SK-MEL-5 (cell line): ENCODE measurements around the gene CECR2. TPM values are rescaled to one million over a fixed set of nuclear protein-coding genes. Genes with fewer than 3 reads are reported as not detected.
"Not testable (repeated sequence)": the region's sequence is repeated elsewhere in the genome, so short reads cannot be mapped to it uniquely, and the experiment has no call there.

ENCODE experiments used
- DNase-seq: peaks from one replicate; pipeline ENCODE4 v3.0.0-alpha.2; 2016; ENCODE audit warnings: low read depth, low spot score
- in situ Hi-C: cut with HindIII; loops from 2 replicates; pipeline ENCODE4 v1.10.0; 2016; ENCODE audit warnings: low sequenced_read_pairs, high pct_unique_total_duplicates, low pct_unique_long_range_greater_than_20kb
- total RNA-seq: library from RNA; depleted of rRNA; stranded (reverse); fragments of >200 nt; shearing (Covaris generic); gene quantifications from 2 replicates; pipeline ENCODE4 v1.2.3, GENCODE V29; 2014

Gene CECR2
- total RNA-seq, 1 experiment from 2014 or later, result 4.8 TPM

DNA sequence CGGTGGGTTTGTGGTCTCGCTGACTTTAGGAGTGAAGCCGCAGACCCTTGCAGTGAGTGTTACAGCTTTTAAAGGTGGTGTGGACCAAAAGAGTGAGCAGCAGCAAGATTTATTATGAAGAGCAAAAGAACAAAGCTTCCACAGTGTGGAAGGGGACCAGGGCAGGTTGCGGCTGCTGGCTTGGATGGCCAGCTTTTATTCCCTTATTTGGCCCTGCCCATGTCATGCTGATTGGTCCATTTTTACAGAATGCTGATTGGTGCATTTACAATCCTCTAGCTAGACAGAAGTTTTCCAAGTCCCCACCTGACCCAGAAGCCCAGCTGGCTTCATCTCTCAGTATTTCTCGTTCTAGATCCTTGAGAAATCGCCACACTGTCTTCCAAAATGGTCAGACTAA is 58.3 kb downstream of the CECR2 start:
- in situ Hi-C loops, DNase-seq: not testable (repeated sequence)

GRCh38 chr22:17429516-17429915 is 60.3 kb downstream of the CECR2 start:
- in situ Hi-C loops, result no loop called here
- no peak for DNase-seq

DNA sequence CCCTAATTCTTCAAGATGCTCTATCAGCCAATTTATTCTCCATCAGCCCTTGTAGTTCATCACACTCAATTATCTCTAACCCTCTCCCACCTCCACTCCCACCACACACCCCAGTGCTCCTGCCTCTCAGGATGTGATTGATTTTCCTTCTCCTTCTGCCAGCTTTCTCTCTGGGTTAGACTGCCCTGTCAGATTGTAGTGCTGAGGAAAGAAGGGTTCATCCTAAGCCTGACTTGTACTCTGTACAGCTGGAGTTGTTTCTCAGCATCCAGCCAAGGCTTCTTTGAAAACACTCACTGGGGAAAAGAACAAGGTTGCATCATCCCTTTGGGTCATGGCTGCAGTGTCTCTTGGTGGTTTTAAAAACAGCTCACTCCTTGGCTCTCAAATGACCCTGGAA is 61.2 kb downstream of the CECR2 start:
- in situ Hi-C loops, result no loop called here

GRCh38 chr22:17431179-17431578 is 61.9 kb downstream of the CECR2 start:
- in situ Hi-C loops, result no loop called here
- no peak for DNase-seq

More for the DNA sequence above, 61.2 kb downstream of the CECR2 start:
- DNase-seq, result no peak

DNA sequence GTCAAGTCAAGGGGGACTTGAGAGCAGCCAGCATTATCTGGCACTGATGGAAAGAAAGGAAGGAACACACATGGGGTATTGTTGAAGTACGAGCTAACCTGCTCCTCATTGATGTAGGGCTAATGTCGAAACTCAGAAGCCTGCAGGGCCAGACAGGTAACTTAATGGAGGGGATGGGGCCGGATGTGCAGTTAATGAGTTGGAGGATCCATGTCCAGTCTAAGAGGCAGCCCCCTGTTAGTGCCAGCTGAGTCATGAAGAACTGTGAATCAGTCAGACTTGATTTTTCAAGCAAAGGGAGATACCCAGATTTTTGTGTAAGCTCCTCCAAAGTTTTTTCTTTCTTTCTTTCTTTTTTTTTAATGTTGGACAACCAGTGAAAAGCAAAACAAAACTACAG is 65.6 kb downstream of the CECR2 start:
- DNase-seq, result no peak
- in situ Hi-C loops, result no loop called here

- in situ Hi-C loops, result no loop called here
- DNase-seq, result no peak
These were observed 66.1 kb downstream of the CECR2 start for GRCh38 chr22:17435375-17435774.

DNA sequence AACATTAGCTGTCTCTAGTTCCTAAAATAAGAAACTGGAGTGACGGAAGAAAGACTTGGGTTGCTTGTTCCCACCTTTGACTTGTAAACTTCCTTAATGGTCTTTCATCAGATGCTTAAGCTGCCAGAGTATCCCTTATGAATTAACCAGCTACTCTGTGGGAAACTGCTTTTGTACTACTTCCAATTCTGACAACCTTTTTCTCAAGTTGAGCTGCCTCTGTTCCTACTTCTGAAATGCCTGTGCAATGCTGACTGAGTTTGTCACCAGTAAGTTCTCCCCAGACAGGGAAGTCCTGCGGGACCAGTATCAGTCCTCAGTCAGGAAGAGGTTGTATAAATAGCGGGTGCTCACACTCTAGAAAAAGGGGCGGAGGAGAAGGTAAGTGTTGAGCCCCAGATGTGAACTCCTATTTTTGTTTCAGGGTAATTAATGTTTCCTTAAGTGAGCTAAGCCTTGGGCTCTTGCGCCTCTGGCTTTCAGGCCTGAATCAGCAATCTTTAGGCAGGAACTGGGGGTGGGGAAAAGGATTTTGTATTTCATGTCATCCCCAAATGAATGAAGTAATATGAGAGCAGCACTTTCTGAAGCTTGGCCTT is 67.2 kb downstream of the CECR2 start:
- in situ Hi-C loops, result no loop called here

GRCh38 chr22:17436981-17437412 is 67.7 kb downstream of the CECR2 start:
- in situ Hi-C loops, result no loop called here

More for the DNA sequence above, 67.2 kb downstream of the CECR2 start:
- DNase-seq, result no peak

GRCh38 chr22:17438026-17438425 is 68.8 kb downstream of the CECR2 start:
- in situ Hi-C loops, result no loop called here
- DNase-seq, result no peak

More at GRCh38 chr22:17436981-17437412, 67.7 kb downstream of the CECR2 start:
- DNase-seq, result peak; percentile 89

- peak; percentile 95 for DNase-seq
- in situ Hi-C loops, result no loop called here
These were observed 72.1 kb downstream of the CECR2 start for GRCh38 chr22:17441326-17441725.

DNA sequence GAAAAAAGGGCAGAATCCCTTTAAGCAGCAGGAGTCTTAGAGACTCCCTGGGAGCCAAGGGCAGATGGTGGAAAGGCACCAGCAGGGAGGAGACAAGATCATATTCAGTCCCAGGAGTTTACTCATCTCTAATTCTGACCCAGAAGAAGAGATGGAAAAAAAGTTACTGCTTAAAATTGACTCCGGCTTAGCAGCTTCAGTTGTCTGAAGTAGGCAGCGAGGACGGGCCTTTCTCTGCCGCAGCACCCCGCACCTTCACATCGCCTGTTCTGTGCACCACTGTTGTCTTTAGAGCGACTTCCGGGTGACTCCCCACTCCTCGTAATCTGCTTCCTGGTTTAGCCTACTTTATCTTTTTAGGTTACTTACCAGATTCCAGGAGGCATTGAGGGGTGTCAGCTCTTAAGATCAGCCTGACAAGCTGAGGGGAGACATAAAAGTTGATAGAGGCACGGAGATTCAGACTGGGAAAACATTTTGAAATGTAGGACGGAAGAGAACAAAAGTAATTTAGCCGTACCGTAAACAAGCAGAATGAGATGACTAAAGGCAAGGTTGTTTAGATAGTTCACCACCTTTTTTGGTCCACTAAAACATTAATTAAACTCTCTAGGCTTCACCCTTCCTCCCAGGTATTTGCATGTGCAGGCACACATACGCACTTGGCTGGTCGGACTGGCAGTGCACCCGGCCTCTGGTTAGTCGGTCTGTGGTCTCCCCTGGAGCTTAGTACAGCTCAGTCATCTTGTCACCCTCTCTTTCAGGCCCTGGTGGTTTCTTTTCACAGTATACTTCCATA is 74.3 kb downstream of the CECR2 start:
- in situ Hi-C loops, result no loop called here
- no peak for DNase-seq

DNA sequence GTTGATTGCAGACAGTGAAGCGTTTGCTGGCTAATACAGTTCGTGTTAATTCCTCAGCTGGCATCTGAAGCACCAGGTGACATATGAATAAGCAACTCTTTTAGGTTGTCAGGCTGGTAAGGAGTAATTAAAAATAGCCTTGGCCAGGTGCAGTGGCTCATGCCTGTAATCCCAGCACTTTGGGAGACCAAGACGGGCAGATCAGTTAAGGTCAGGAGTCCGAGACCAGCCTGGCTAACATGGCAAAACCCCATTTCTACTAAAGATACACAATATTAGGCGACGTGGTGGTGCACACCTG is 74.9 kb downstream of the CECR2 start:
- in situ Hi-C loops, result no loop called here
- no peak for DNase-seq

- in situ Hi-C loops, result no loop called here
- no peak for DNase-seq
These were observed 77.4 kb downstream of the CECR2 start for GRCh38 chr22:17446698-17447097.

- DNase-seq, result no peak
- in situ Hi-C loops, result no loop called here
These were observed 82.1 kb downstream of the CECR2 start for GRCh38 chr22:17451316-17451715.

GRCh38 chr22:17460895-17461294 is 91.6 kb downstream of the CECR2 start:
- DNase-seq, result no peak
- in situ Hi-C loops, result no loop called here

DNA sequence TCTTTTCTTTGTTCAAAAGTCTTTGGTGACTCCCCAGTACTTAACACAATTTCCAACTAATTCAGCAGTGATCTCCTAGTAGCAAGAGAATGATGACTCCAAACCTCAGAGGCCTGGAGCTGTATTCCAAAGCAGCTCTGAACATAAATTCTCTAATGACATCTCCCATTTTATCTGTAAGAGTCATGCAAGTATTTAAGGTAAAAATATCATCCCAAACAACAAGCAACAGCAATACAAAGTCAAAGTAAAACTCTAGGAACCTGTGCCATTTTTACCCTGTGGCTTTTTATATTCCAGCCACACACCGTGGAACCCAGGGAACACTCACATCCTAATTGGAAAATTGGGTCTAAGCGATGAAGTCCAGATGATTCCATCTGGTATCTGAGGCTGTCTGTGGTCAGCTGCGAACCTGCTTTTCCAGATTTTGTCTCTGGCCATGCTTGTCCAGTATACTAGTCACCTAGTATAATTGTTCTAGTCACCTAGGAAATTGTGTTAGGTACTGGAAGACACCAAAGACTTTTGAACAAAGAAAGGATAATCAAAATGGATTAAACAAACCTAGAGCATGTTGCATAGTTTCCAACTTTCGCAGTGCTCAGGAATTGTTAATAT is 101.7 kb downstream of the CECR2 start:
- in situ Hi-C loops, result no loop called here
- DNase-seq, result no peak

DNA sequence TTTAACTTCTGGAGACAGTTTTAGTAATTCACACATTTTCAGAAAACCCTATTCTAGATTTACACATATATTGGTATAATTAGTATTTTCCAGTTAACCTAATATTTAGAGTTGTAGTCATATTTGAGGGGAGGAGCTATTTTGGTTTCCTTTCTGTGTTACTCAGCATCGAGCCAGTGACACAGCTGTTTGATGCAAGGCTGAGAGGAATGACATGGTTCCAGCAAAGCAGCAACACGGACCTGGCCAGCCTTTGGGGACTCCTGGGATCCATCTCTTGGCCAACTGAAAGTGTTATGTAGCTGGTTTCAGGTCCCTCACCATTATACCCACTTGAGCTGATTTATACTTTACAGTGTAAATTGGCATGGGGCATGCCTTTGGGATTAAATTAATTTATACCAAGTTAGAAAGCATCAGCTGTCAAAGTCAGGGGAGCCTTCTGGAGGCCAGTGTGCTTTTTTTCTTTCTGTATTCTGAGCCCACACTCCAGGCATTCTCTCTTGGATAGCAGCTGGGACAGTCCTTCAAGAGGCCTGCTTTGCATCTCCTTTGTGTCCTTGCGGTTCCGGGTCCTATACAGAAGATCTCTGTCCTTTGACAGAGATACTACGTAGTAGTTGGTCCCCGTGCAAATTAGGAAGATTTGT is 102.8 kb downstream of the CECR2 start:
- no peak for DNase-seq
- in situ Hi-C loops, result no loop called here

GRCh38 chr22:17472932-17473331 is 103.7 kb downstream of the CECR2 start:
- no peak for DNase-seq
- in situ Hi-C loops, result no loop called here
